IPS DF 6.9 (cell line): ENCODE results near the gene MRPS35.

Experiments
- DNase-seq: peaks from one replicate; pipeline ENCODE4 v3.0.0-alpha.2; 2013; ENCODE audit warnings: low read depth, low spot score
- H3K27ac ChIP-seq: one replicate; pipeline ENCODE4 v1.5.1; 2013; ENCODE audit warnings: low read length, control low read depth
- H3K27me3 ChIP-seq: 2 replicates; pipeline ENCODE4 v1.6.1; 2013; ENCODE audit warnings: mild to moderate bottlenecking, low read length; ENCODE audit not compliant: control insufficient read depth, insufficient read depth
- H3K36me3 ChIP-seq: 2 replicates; pipeline ENCODE4 v1.6.1; 2013; ENCODE audit warnings: low read length; ENCODE audit not compliant: control insufficient read depth, insufficient read depth
- H3K4me1 ChIP-seq: 2 replicates; pipeline ENCODE4 v1.6.1; 2013; ENCODE audit warnings: low read length; ENCODE audit not compliant: control insufficient read depth, insufficient read depth
- H3K4me3 ChIP-seq: 2 replicates; pipeline ENCODE4 v1.5.1; 2013; ENCODE audit warnings: mild to moderate bottlenecking, low read length
- H3K9me3 ChIP-seq: 2 replicates; pipeline ENCODE4 v1.6.1; 2013; ENCODE audit warnings: low read length, inconsistent platforms; ENCODE audit not compliant: control insufficient read depth, insufficient read depth
- WGBS: extraction: QIAGEN DNeasy Blood & Tissue Kit; methylation state at CpG from one replicate; pipeline ENCODE4 v1.1.7; 2013; ENCODE audit warnings: mixed read lengths, missing lambda C conversion rate; ENCODE audit not compliant: insufficient read length, insufficient coverage; 5-methylcytosine and 5-hydroxymethylcytosine counted together

MRPS35 gene

GRCh38 chr12:27771481-27772327 lies 61.1 kb downstream of the MRPS35 start:
- H3K27me3 ChIP-seq: no peaks in the 10 kb centered on the region
- no peaks in the 10 kb centered on the region for H3K4me1 ChIP-seq
- H3K4me3 ChIP-seq: no peak overlapping the region
- H3K9me3 ChIP-seq: no peaks in the 10 kb centered on the region
- H3K36me3 ChIP-seq: no peaks in the 10 kb centered on the region
- WGBS: no CpG with 5 or more reads among the region's 3 CpGs
- no peak for DNase-seq
- H3K27ac ChIP-seq: no peak overlapping the region

DNA sequence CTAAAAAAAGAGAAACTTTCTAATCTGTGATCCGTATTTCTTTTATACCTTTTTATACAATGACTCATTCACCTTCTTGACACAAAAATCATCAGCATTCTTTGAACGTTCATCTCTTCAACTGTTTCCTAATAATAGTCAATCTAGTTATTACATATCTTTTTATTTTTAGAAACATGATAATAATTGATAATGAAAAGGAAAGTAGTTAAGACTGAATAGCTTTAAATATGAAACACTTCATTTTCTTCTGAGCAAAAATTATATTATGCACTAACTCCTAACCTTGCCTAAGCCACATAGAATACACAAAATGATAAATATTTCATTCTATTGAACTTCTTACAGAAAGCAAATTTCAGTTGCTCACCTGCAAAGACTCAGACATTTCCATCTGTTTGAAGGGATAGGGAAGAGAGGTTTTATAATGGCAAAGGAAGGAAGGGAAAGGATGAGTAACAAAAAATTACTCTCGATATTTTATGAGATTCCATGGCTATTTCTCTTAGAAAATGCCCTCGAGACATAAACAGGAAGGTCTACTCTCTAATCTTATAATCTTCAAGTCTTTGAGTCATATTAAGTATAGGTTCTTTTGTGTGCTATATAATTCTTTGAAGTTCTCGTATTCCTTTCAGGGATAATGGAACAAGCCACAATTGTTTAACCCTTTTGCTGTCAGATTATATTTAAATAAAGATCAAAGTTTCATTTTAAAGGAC lies 61.9 kb downstream of the MRPS35 start:
- H3K27me3 ChIP-seq: no peaks in the 10 kb centered on the region
- no peak overlapping the region for H3K4me3 ChIP-seq
- H3K9me3 ChIP-seq: no peaks in the 10 kb centered on the region
- H3K27ac ChIP-seq: no peak overlapping the region
- no peaks in the 10 kb centered on the region for H3K36me3 ChIP-seq
- no CpG with 5 or more reads among the region's 5 CpGs for WGBS
- no peak for DNase-seq
- H3K4me1 ChIP-seq: no peaks in the 10 kb centered on the region

DNA sequence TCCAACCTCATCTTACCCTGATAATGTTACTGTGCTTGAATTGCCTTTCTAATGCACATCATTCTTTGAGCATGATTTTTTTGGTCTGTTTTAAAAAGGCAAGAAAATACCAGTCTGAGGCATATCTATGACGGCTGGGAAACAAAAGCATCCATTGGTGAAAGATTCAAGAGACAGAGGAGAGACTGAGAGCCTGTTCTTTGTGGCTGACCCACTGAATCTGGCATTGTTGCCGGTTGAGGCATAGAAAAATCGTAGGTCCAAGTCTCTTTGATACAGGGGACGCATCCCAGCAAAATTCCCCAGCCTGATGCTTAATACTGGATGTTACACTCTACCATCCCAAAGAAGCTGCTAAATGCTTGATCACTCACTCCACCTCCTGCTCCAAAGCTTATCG lies 66.5 kb downstream of the MRPS35 start:
- no peak overlapping the region for H3K27ac ChIP-seq
- DNase-seq: no peak
- H3K4me1 ChIP-seq: peaks cover 1% of the 10 kb centered on the region; the same call in 1 of the 2 replicates
- no peak overlapping the region for H3K4me3 ChIP-seq
- H3K9me3 ChIP-seq: no peaks in the 10 kb centered on the region
- WGBS: no CpG with 5 or more reads among the region's 5 CpGs
- no peaks in the 10 kb centered on the region for H3K27me3 ChIP-seq
- no peaks in the 10 kb centered on the region for H3K36me3 ChIP-seq

DNA sequence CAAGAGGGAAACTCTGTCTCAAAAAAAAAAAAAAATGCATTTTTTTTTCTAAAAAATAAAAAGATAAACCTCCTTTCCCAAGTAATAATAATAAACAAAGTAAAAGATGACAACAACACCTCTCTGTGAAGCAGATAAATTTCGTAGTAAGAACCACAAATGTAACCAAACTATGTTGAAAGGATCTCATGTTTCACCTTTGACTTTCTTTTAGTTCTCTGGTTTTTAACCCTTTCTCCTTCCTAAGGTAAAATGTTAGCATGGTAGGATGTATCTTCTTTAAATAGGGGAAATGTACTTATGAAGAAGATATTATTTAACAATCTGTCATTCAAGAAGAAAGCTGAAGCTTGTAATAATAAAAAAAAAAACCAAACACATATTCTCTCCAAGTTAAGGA lies 67.6 kb downstream of the MRPS35 start:
- Histone ChIP-seq H3K4me1 (peaks cover 1% of the 10 kb centered on the region; the same call in 1 of the 2 replicates), H3K27me3 (no peaks in the 10 kb centered on the region), H3K36me3 (no peaks in the 10 kb centered on the region), H3K9me3 (no peaks in the 10 kb centered on the region), H3K27ac (no peak overlapping the region), H3K4me3 (no peak overlapping the region)
- no CpG with 5 or more reads among the region's 1 CpG for WGBS
- no peak for DNase-seq

DNA sequence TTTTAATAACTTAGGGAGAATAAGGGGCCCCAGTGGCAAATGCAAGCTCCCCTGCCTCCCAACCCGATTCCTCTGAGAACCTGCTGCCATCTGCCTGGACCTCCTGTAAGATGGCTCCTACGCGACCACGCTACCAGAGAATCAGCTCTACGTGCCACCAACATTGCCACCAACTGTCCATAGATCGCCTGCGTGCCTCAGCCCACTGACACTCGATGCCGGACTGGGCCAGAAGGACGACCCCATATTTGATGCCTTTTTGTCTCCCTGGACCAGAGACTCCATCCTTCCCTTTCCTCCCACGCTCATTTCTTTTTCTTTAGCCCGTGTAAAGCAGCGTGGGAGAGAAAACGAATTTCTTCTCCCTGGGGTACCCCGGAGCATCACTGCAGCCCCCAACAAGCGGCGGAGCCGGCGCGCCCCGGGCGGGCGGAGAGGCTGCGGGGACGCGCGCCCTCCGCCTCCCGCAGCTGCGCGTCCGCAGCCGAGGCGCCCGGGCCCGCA lies 68.8 kb downstream of the MRPS35 start:
- Histone ChIP-seq H3K27me3 (no peaks in the 10 kb centered on the region), H3K9me3 (no peaks in the 10 kb centered on the region), H3K27ac (no peak overlapping the region), H3K4me1 (peaks cover 1% of the 10 kb centered on the region; the same call in 1 of the 2 replicates), H3K4me3 (peak overlapping the region; percentile 79; the same call in 1 of the 2 replicates), H3K36me3 (no peaks in the 10 kb centered on the region)
- no CpG with 5 or more reads among the region's 36 CpGs for WGBS
- DNase-seq: no peak

DNA sequence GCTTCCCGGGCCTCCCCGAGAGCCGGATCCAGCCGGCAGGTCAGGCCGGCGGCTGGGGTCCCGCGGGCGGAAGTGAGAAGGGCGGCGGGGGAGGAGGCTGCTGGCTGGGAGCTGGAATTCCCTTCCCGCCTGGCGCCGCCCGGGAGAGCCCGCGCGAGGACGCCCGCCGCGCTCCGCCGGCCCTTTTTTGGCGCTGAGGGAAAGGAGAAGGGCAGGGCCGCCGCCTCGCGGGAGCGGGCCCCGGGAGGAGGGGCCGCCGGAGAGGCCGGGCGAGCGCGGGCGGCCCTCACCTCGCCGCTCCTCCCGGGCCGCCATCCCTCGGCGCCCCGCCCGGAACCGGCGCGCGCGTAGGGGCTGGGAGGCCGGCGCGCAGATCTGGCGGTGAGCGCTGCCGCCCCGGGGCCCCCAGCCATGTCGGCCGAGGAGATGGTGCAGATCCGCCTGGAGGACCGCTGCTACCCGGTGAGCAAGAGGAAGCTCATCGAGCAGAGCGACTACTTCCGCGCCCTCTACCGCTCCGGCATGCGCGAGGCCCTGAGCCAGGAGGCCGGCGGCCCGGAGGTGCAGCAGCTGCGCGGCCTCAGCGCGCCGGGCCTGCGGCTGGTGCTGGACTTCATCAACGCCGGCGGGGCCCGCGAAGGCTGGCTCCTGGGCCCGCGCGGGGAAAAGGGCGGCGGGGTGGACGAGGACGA lies 69.4 kb downstream of the MRPS35 start, which contains the start of the genes KLHL42 and MANSC4:
KLHL42 (plus strand) TSS at position 314 of the 692 bp plus-strand sequence; CDS start at position 412, 98 bp downstream.
MANSC4 (minus strand) TSS at position 317 of the 692 bp plus-strand sequence. CDS start 8,960 bp downstream, outside the sequence.
- peak; percentile 25 for DNase-seq
- H3K4me3 ChIP-seq: peak within 1 kb of the TSS; percentile 79
- no peak within 1 kb of the TSS for H3K27ac ChIP-seq
- no CpG with 5 or more reads among the region's 92 CpGs for WGBS
- no peaks in the 10 kb centered on the region for H3K9me3 ChIP-seq
- no peaks in the 10 kb centered on the region for H3K27me3 ChIP-seq
- no peaks in the 10 kb centered on the region for H3K36me3 ChIP-seq
- H3K4me1 ChIP-seq: peaks cover 1% of the 10 kb centered on the region; the same call in 1 of the 2 replicates

- Histone ChIP-seq H3K4me1 (peaks cover 1% of the 10 kb centered on the region; the same call in 1 of the 2 replicates), H3K36me3 (no peaks in the 10 kb centered on the region), H3K27ac (no peak overlapping the region), H3K4me3 (peak overlapping the region; percentile 79), H3K9me3 (no peaks in the 10 kb centered on the region), H3K27me3 (no peaks in the 10 kb centered on the region)
- WGBS: no CpG with 5 or more reads among the region's 27 CpGs
- peak; percentile 11 for DNase-seq
Measured at GRCh38 chr12:27780612-27781408, 70.2 kb downstream of the MRPS35 start.

DNA sequence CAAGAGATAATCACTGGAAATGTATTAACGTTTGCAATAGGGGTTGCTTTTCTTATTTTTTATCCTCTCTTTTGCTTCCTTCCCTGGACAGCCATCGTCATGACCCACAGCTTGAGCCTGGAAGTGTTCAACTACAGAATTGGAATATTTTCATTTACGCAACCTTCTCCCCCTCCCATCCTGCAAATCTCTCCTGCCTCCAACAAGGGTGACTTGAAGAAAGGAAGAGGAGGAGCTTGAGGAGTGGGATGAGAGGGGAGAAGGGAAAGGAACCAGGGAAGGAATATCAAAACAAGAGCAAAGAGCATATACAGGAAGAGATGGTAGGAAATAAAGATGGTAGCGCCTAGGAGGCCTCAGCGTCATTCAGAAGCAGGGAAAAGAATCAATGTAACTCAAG lies 71.0 kb downstream of the MRPS35 start:
- H3K27ac ChIP-seq: no peak overlapping the region
- no peaks in the 10 kb centered on the region for H3K27me3 ChIP-seq
- peaks cover 1% of the 10 kb centered on the region; the same call in 1 of the 2 replicates for H3K4me1 ChIP-seq
- no peak for DNase-seq
- H3K36me3 ChIP-seq: no peaks in the 10 kb centered on the region
- WGBS: no CpG with 5 or more reads among the region's 5 CpGs
- H3K4me3 ChIP-seq: no peak overlapping the region
- H3K9me3 ChIP-seq: no peaks in the 10 kb centered on the region

DNA sequence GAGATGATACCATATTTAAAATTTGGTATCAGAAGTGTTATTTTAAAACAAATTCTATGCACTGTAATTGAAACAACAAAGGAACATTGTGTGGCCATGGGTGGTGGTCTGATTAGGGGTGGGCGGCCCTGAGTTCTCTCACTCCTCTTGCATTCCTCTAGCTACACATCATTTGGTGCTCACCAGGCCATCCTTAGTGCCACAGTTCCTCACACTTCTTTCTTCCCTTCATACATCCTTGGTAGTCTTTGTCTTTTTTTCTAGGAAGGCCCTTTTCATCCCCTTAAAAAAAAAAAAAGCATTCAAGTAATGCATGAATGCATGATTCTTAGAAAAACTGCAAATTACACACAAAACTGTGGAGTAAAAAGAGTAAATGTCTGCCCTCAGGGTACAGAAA lies 71.8 kb downstream of the MRPS35 start:
- Histone ChIP-seq H3K4me3 (no peak overlapping the region), H3K27ac (no peak overlapping the region), H3K36me3 (no peaks in the 10 kb centered on the region), H3K9me3 (no peaks in the 10 kb centered on the region), H3K27me3 (no peaks in the 10 kb centered on the region), H3K4me1 (peaks cover 1% of the 10 kb centered on the region; the same call in 1 of the 2 replicates)
- no peak for DNase-seq
- WGBS: no CpG with 5 or more reads among the region's 1 CpG
